ENCODE data around the gene ELP4.
"Not testable (repeated sequence)": the region's sequence is repeated elsewhere in the genome, so short reads cannot be mapped to it uniquely, and the experiment has no call there.

The ELP4 gene

DNA sequence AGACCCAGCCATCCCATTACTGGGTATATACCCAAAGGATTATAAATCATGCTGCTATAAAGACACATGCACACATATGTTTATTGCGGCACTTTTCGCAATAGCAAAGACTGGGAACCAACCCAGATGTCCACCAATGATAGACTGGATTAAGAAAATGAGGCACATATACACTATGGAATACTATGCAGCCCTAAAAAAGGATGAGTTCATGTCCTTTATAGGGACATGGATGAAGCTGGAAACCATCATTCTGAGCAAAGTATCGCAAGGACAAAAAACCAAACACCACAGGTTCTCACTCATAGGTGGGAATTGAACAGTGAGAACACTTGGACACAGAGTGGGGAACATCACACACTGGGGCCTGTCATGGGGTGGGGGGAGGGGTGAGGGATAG lies 69.8 kb downstream of the ELP4 start:
- not testable (repeated sequence) for H3K27ac Mint-ChIP-seq; H3K36me3 Mint-ChIP-seq (ENCODE audit: low read depth); DNase-seq (ENCODE audit: low spot score); H3K27me3 Mint-ChIP-seq (ENCODE audit: low read depth); H3K4me1 Mint-ChIP-seq (ENCODE audit: low read depth); H3K4me3 Mint-ChIP-seq
- H3K9me3 Mint-ChIP-seq: peaks cover 20% of the 10 kb centered on the region

DNA sequence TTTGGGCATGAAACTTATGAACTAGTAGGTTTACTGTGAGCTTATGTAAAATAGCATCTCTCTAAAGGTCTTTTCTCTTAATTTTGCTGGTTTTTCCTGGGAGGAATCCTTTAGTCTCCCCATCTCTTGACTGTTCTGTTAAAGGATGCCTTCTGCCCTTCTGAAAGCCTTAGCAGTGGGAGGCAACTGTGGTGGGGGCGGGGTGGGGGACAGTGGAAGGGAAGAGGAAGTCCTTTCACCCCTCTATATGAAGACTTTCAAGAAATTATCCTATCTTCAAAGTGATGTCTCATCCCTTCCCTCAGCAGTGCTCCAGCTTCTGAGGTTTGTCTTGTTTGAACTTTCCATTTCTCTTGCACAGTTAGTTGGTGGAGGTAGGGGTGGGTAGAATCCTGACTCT lies 73.1 kb downstream of the ELP4 start:
- Mint-ChIP-seq H3K9me3 (no peaks in the 10 kb centered on the region), H3K27ac (no peak overlapping the region), H3K27me3 (ENCODE audit: low read depth) (no peaks in the 10 kb centered on the region), H3K36me3 (ENCODE audit: low read depth) (no peaks in the 10 kb centered on the region), H3K4me1 (ENCODE audit: low read depth) (no peaks in the 10 kb centered on the region), H3K4me3 (no peak overlapping the region)
- DNase-seq (ENCODE audit: low spot score): no peak

- no peak overlapping the region for H3K4me3 Mint-ChIP-seq
- no peaks in the 10 kb centered on the region for H3K4me1 Mint-ChIP-seq (ENCODE audit: low read depth)
- H3K36me3 Mint-ChIP-seq (ENCODE audit: low read depth): no peaks in the 10 kb centered on the region
- no peaks in the 10 kb centered on the region for H3K9me3 Mint-ChIP-seq
- no peaks in the 10 kb centered on the region for H3K27me3 Mint-ChIP-seq (ENCODE audit: low read depth)
- no peak overlapping the region for H3K27ac Mint-ChIP-seq
- no peak for DNase-seq (ENCODE audit: low spot score)
Observed at GRCh38 chr11:31598454-31598853, 88.9 kb downstream of the ELP4 start.

GRCh38 chr11:31601635-31602282 lies 92.2 kb downstream of the ELP4 start:
- no peaks in the 10 kb centered on the region for H3K36me3 Mint-ChIP-seq (ENCODE audit: low read depth)
- no peak overlapping the region for H3K27ac Mint-ChIP-seq
- H3K4me3 Mint-ChIP-seq: no peak overlapping the region
- no peaks in the 10 kb centered on the region for H3K27me3 Mint-ChIP-seq (ENCODE audit: low read depth)
- H3K4me1 Mint-ChIP-seq (ENCODE audit: low read depth): no peaks in the 10 kb centered on the region
- no peak for DNase-seq (ENCODE audit: low spot score)
- no peaks in the 10 kb centered on the region for H3K9me3 Mint-ChIP-seq

GRCh38 chr11:31606893-31607292 lies 97.3 kb downstream of the ELP4 start:
- Mint-ChIP-seq H3K9me3 (no peaks in the 10 kb centered on the region), H3K4me1 (ENCODE audit: low read depth) (no peaks in the 10 kb centered on the region), H3K4me3 (no peak overlapping the region), H3K27me3 (ENCODE audit: low read depth) (no peaks in the 10 kb centered on the region), H3K36me3 (ENCODE audit: low read depth) (no peaks in the 10 kb centered on the region), H3K27ac (no peak overlapping the region)
- DNase-seq (ENCODE audit: low spot score): no peak

DNA sequence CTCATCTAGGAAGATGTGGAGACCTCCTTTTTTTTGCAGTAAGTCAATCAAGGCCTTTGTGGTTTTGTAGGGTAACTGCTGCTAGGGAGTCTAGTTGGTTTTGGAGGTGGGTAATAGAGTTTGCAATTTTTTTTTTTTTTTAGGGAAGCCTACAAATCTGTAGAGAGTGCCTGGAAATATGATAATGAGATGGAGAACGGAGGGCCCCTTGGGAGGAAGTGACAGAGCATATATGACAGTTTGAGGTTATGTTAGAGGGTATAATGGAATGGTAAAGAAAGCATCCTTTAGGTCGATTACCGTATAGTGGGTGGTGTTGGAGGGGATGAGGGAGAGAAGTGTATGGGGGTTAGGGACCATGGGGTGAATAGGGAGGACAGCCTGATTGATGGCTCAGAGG lies 98.3 kb downstream of the ELP4 start:
- no peaks in the 10 kb centered on the region for H3K9me3 Mint-ChIP-seq
- H3K27ac Mint-ChIP-seq: no peak overlapping the region
- H3K4me3 Mint-ChIP-seq: no peak overlapping the region
- H3K27me3 Mint-ChIP-seq (ENCODE audit: low read depth): no peaks in the 10 kb centered on the region
- no peaks in the 10 kb centered on the region for H3K36me3 Mint-ChIP-seq (ENCODE audit: low read depth)
- no peaks in the 10 kb centered on the region for H3K4me1 Mint-ChIP-seq (ENCODE audit: low read depth)
- no peak for DNase-seq (ENCODE audit: low spot score)

DNA sequence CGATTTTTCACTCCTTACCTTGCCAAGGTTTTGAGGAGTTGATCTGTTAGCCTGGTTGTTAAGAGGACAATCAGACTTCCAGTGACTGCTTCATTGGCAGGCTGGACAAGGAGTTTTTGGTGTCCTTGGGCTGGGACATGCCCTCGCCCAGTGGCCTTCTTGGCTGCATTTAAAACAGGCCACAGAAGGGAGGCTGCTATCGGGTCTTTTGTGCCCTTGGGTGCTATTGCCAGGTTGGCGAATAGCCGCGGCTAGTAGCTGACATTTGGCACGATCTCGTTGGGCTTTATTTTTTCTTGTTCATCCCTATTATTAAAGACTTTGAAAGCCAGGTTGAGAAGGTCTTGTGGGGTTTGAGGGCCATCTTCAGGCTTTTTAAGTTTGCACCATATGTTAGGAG lies 99.4 kb downstream of the ELP4 start:
- H3K4me1 Mint-ChIP-seq (ENCODE audit: low read depth): no peaks in the 10 kb centered on the region
- no peak overlapping the region for H3K27ac Mint-ChIP-seq
- no peak for DNase-seq (ENCODE audit: low spot score)
- no peaks in the 10 kb centered on the region for H3K36me3 Mint-ChIP-seq (ENCODE audit: low read depth)
- no peaks in the 10 kb centered on the region for H3K27me3 Mint-ChIP-seq (ENCODE audit: low read depth)
- H3K9me3 Mint-ChIP-seq: no peaks in the 10 kb centered on the region
- H3K4me3 Mint-ChIP-seq: no peak overlapping the region

DNA sequence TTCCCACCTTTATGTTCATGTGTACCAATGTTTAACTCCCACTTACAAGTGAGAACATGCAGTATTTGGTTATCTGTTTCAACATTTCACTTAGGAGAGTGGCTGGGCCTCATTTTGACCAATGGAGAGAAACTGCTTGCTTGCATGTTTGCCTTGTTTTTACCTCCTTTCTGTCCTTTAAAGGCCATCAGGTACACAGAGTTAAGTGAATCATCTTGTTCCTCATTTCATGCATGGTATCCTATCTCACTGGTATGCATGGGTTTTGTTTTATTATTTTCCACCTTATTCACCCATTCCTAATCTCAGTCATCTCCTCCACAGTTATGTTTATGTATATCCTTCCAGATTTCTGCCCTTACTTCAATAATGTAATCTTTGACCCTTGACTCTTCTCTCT lies 101.0 kb downstream of the ELP4 start:
- Mint-ChIP-seq H3K9me3 (no peaks in the 10 kb centered on the region), H3K4me3 (no peak overlapping the region), H3K36me3 (ENCODE audit: low read depth) (no peaks in the 10 kb centered on the region), H3K27me3 (ENCODE audit: low read depth) (no peaks in the 10 kb centered on the region), H3K27ac (no peak overlapping the region), H3K4me1 (ENCODE audit: low read depth) (no peaks in the 10 kb centered on the region)
- no peak for DNase-seq (ENCODE audit: low spot score)

DNA sequence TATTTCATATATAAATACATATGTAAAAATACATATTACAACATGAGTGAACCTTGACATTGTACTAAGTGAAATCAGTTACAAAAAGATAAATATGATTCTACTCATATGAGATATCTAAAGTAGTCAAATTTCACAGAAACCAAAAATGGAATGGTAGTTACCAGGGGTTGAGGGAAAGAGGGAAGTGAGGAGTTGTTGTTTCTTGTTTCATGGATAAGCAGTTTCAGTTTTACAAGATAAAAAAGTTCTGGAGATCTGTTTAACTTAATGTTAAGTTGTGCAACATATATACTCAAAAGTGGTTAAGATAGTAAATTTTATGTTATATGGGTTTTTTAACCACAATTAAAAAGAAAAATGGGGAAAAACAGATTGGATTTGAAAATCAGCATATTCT lies 107.7 kb downstream of the ELP4 start:
- no peak for DNase-seq (ENCODE audit: low spot score)
- no peaks in the 10 kb centered on the region for H3K27me3 Mint-ChIP-seq (ENCODE audit: low read depth)
- H3K4me1 Mint-ChIP-seq (ENCODE audit: low read depth): peaks cover 2% of the 10 kb centered on the region
- H3K4me3 Mint-ChIP-seq: no peak overlapping the region
- H3K9me3 Mint-ChIP-seq: no peaks in the 10 kb centered on the region
- H3K36me3 Mint-ChIP-seq (ENCODE audit: low read depth): no peaks in the 10 kb centered on the region
- H3K27ac Mint-ChIP-seq: no peak overlapping the region

DNA sequence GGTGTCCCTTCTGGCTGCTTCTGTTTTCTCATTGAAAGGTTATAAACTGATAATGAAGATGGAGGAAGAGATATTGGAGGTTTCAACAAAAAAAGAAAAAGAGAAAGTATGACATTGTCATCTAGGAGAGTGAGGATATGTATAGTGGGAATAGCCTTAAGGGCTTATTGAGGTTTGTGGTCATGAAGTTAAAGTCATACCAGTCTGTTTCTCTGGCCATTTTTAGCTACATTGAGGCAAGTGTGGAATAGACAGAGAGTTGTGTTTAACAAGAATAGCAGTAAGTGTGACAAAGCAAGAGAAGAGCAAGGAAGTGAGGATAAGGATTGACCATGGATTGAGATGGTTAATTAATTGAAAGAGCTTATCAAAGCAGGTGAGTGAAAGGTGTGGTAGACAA lies 110.4 kb downstream of the ELP4 start:
- DNase-seq (ENCODE audit: low spot score): no peak
- Mint-ChIP-seq H3K9me3 (no peaks in the 10 kb centered on the region), H3K36me3 (ENCODE audit: low read depth) (no peaks in the 10 kb centered on the region), H3K4me1 (ENCODE audit: low read depth) (peaks cover 2% of the 10 kb centered on the region), H3K27ac (no peak overlapping the region), H3K27me3 (ENCODE audit: low read depth) (no peaks in the 10 kb centered on the region), H3K4me3 (no peak overlapping the region)

DNA sequence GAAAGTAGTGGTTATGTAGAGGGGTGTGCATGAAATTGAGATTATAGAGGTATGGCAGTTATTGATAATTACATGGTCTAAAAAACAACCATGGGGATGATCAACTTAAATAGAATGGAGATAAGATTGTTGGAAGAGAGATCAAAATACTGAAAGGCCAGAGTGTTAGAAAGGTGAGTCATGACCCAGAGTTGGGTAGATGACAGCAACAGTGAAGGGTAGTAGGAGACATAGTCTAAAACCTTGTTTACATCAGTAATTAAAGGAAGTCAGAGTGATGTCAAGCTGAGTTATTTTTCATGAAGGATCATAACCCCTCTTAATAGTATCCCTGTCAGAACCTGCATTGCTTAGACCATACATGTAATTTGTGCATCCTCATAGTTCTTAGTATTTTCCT lies 110.9 kb downstream of the ELP4 start:
- Mint-ChIP-seq H3K9me3 (no peaks in the 10 kb centered on the region), H3K4me1 (ENCODE audit: low read depth) (peaks cover 2% of the 10 kb centered on the region), H3K4me3 (no peak overlapping the region), H3K27me3 (ENCODE audit: low read depth) (no peaks in the 10 kb centered on the region), H3K27ac (no peak overlapping the region), H3K36me3 (ENCODE audit: low read depth) (no peaks in the 10 kb centered on the region)
- DNase-seq (ENCODE audit: low spot score): no peak

- Mint-ChIP-seq H3K27me3 (ENCODE audit: low read depth) (no peaks in the 10 kb centered on the region), H3K36me3 (ENCODE audit: low read depth) (no peaks in the 10 kb centered on the region), H3K9me3 (no peaks in the 10 kb centered on the region), H3K4me1 (ENCODE audit: low read depth) (no peaks in the 10 kb centered on the region), H3K27ac (no peak overlapping the region), H3K4me3 (no peak overlapping the region)
- DNase-seq (ENCODE audit: low spot score): no peak
Observed at GRCh38 chr11:31625868-31626267, 116.3 kb downstream of the ELP4 start.

DNA sequence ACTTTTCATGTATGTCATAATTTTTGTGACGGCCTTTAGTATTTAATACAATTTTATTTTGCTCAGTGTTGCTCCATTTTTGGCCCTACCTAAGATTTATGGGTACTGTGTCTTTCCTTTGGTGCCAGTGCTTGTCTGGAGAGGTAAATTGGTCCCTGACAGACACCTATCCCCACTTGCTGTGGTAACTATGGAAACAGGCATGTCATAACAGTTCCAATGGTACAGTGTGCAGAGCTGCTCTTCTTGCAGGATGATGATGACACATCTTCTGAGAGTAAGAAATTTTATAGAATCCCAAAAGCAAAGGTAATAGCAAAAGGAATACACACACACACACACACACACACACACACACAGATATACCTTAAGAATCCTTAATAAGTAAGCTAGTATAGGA lies 118.5 kb downstream of the ELP4 start:
- no peak overlapping the region for H3K4me3 Mint-ChIP-seq
- DNase-seq (ENCODE audit: low spot score): no peak
- no peaks in the 10 kb centered on the region for H3K36me3 Mint-ChIP-seq (ENCODE audit: low read depth)
- no peaks in the 10 kb centered on the region for H3K27me3 Mint-ChIP-seq (ENCODE audit: low read depth)
- no peak overlapping the region for H3K27ac Mint-ChIP-seq
- no peaks in the 10 kb centered on the region for H3K9me3 Mint-ChIP-seq
- H3K4me1 Mint-ChIP-seq (ENCODE audit: low read depth): no peaks in the 10 kb centered on the region

DNA sequence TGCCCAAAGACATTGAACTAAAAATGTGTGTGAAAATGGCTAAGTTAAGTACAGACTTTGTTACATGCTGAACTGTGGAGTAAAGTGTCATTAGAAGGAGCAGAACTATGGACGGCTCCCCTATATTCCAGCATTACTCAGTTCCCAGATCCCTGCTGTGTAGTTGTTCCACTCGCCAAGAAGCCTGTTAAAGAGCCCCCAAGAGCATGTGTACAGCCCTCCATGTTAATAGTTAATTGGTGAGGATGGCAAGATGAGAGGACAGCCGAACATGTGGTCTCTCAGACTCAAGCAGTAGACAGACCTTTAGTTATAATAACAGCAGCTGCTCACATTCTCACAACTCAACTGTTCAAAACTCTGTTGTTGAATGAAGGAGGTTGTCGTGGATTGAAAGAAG lies 127.4 kb downstream of the ELP4 start:
- Mint-ChIP-seq H3K36me3 (ENCODE audit: low read depth) (no peaks in the 10 kb centered on the region), H3K9me3 (no peaks in the 10 kb centered on the region), H3K4me3 (no peak overlapping the region), H3K4me1 (ENCODE audit: low read depth) (no peaks in the 10 kb centered on the region), H3K27ac (no peak overlapping the region), H3K27me3 (ENCODE audit: low read depth) (no peaks in the 10 kb centered on the region)
- DNase-seq (ENCODE audit: low spot score): no peak

DNA sequence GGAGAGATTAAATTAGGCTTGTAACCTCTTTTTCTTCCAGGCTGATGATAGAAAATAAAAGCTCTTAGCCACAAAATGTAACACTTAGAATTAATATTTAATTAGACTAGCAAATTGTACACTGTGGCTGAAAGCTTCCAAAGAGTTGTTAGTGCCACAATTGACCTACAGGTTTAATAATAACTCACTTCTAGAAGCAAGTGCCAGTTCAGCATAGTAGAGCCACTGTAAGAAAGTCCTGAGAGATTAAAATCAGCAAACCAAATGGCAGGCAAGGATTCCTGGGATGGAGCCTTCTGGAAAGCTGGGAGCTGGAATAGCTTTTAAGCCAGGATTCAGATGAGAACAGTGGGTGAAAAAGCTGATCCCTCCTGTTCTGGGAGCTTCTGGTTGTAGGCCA lies 131.0 kb downstream of the ELP4 start:
- Mint-ChIP-seq H3K9me3 (no peaks in the 10 kb centered on the region), H3K4me3 (no peak overlapping the region), H3K27me3 (ENCODE audit: low read depth) (no peaks in the 10 kb centered on the region), H3K27ac (no peak overlapping the region), H3K36me3 (ENCODE audit: low read depth) (no peaks in the 10 kb centered on the region), H3K4me1 (ENCODE audit: low read depth) (no peaks in the 10 kb centered on the region)
- no peak for DNase-seq (ENCODE audit: low spot score)

Data from T-helper 2 cell treated with Interferon-gamma antibody and Interleukin-4, amounts not matched to agents 5 μg/mL and 100 μg/mL, for 36 hours (primary cell).